PC-3 (cell line): ENCODE data around the gene PNISR. TPM values are rescaled to one million over a fixed set of nuclear protein-coding genes. Genes with fewer than 3 reads are reported as not detected.

Source experiments
- ATAC-seq: fragments of 200-7000 bp; cut with Tn5 transposase; 2 replicates; pipeline ENCODE4 v1.9.1; 2020; ENCODE audit warnings: mild to moderate bottlenecking, moderate library complexity
- BruUV-seq: library from RNA; stranded (reverse); fragments of 400-500 nt; replicated peaks from 2 replicates; lab custom pipeline; 2021; lab: Mats Ljungman, UMichigan
- CTCF ChIA-PET: fragments of 300-600 bp; sonication (Branson Sonifier 250); formaldehyde crosslinking; loops from one replicate; lab custom pipeline; 2022; ENCODE audit warnings: antibody characterized with exemption; lab: Charles Lee
- POLR2A ChIA-PET: fragments of 300-600 bp; sonication (Branson Sonifier 250); formaldehyde crosslinking; loops from one replicate; lab custom pipeline; 2022; ENCODE audit warnings: antibody characterized with exemption; ENCODE audit not compliant: unreplicated experiment; lab: Charles Lee
- DNase-seq: peaks from one replicate; pipeline ENCODE4 v3.0.0-alpha.2; 2015
- H2AFZ ChIP-seq: fragments of 300-600 bp; sonication (generic); 2 replicates; pipeline ENCODE4 v1.6.0; 2016; ENCODE audit warnings: antibody characterized with exemption, low read length
- H3F3A ChIP-seq: fragments of 300-600 bp; sonication (generic); one replicate; pipeline ENCODE4 v1.6.0; 2017; ENCODE audit warnings: antibody characterized with exemption, low read length, control low read depth, mild to moderate bottlenecking; ENCODE audit not compliant: unreplicated experiment
- H3K27ac ChIP-seq: fragments of 300-600 bp; sonication (generic); 2 replicates; pipeline ENCODE4 v1.5.1; 2016; ENCODE audit warnings: mild to moderate bottlenecking, low read length
- H3K27me3 ChIP-seq: fragments of 300-600 bp; sonication (generic); 2 replicates; pipeline ENCODE4 v1.6.1; 2016; ENCODE audit warnings: low read length, mixed read lengths
- H3K36me3 ChIP-seq: fragments of 300-600 bp; sonication (generic); 2 replicates; pipeline ENCODE4 v1.6.1; 2016; ENCODE audit warnings: low read depth, mixed run types, low read length, mixed read lengths
- H3K4me1 ChIP-seq: fragments of 300-600 bp; sonication (generic); 2 replicates; pipeline ENCODE4 v1.5.1; 2016; ENCODE audit warnings: low read length; ENCODE audit not compliant: insufficient read depth
- H3K4me2 ChIP-seq: fragments of 300-600 bp; sonication (generic); 2 replicates; pipeline ENCODE4 v1.6.0; 2016; ENCODE audit warnings: low read length
- H3K4me3 ChIP-seq: fragments of 300-600 bp; sonication (generic); 2 replicates; pipeline ENCODE4 v1.5.1; 2016; ENCODE audit warnings: mild to moderate bottlenecking, low read length, mixed read lengths
- H3K79me2 ChIP-seq: fragments of 300-600 bp; sonication (generic); 2 replicates; pipeline ENCODE4 v1.6.1; 2017; ENCODE audit warnings: low read length, mixed read lengths
- H3K9ac ChIP-seq: fragments of 300-600 bp; sonication (generic); 2 replicates; pipeline ENCODE4 v1.6.0; 2016; ENCODE audit warnings: mild to moderate bottlenecking, low read length
- H3K9me2 ChIP-seq: fragments of 300-600 bp; sonication (generic); replicated peaks from 2 replicates; pipeline ENCODE4 v1.6.1; 2016; ENCODE audit warnings: mixed run types, low read length, mixed read lengths
- H3K9me3 ChIP-seq: fragments of 300-600 bp; sonication (generic); 2 replicates; pipeline ENCODE4 v1.6.1; 2016; ENCODE audit warnings: low read length, mixed read lengths
- H4K20me1 ChIP-seq: fragments of 300-600 bp; sonication (generic); 2 replicates; pipeline ENCODE4 v1.6.1; 2016; ENCODE audit warnings: low read length, mixed read lengths
- EZH2 ChIP-seq: fragments of 300-600 bp; sonication (generic); IDR thresholded peaks from one replicate; pipeline ENCODE4 v1.6.1; 2017; ENCODE audit warnings: antibody characterized with exemption, mild to moderate bottlenecking, low read length; ENCODE audit not compliant: unreplicated experiment
- EZH2phosphoT487 ChIP-seq: fragments of 300-600 bp; sonication (generic); IDR thresholded peaks from 2 replicates; pipeline ENCODE4 v1.6.1; 2018; ENCODE audit warnings: mild to moderate bottlenecking, antibody characterized with exemption, low read length, borderline replicate concordance
- intact Hi-C: fragments of 100-400 bp; cut with micrococcal nuclease; formaldehyde crosslinking; loops from 2 replicates; pipeline ENCODE4 v1.9.0; 2023
- total RNA-seq: library from RNA; depleted of rRNA; stranded (reverse); fragments of >200 nt; gene quantifications from 2 replicates; pipeline ENCODE4 v1.2.3, GENCODE V29; 2014
- TF ChIP-seq, protein P1 (sequence below): fragments of 300-600 bp; sonication (generic); conservative IDR thresholded peaks from 2 replicates; pipeline ENCODE4 v1.5.1; 2017; ENCODE audit warnings: antibody characterized with exemption, low read depth, mild to moderate bottlenecking, low read length

The PNISR gene
- total RNA-seq, 1 experiment from 2014 or later: 42.5 TPM

DNA sequence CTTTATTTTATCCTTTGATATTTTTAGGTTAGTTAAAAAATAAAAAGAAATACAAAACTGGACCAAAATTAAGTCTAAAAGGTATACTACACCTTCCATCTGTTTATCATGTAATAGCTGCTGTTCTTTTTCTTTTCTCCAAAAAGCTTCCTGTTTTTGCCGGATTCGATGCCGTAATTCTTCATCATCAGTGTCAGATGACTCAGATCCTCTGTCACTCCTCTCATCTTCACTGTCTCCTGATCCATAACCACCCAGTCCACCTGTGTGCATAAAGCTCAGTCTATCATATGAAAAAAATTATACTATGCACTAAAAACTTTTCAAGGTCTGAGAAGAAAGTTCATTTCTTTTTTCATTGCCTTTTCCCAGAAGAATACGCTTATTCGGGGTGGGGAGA lies 22.7 kb downstream of the PNISR start:
- Histone ChIP-seq H2AFZ (no peak overlapping the region), H3K4me3 (no peak overlapping the region), H3K79me2 (no peaks in the 10 kb centered on the region), H3K27ac (no peak overlapping the region), H3F3A (no peaks in the 10 kb centered on the region), H3K4me2 (no peak overlapping the region), H3K9ac (no peak overlapping the region), H3K36me3 (peaks cover 63% of the 10 kb centered on the region), H3K9me2 (no peaks in the 10 kb centered on the region), H4K20me1 (no peaks in the 10 kb centered on the region), H3K4me1 (no peaks in the 10 kb centered on the region), H3K27me3 (no peaks in the 10 kb centered on the region), H3K9me3 (no peaks in the 10 kb centered on the region)
- intact Hi-C loops: no loop called here
- BruUV-seq: no TSS peak
- TF ChIP-seq EZH2 (no peak), EZH2phosphoT487 (no peak)
- ATAC-seq (peak; percentile 54), DNase-seq (no peak)
- CTCF ChIA-PET: no interaction called here
- POLR2A ChIA-PET: interaction anchor here (0.6 to 1.0 kb wide), 2 partner anchors 9 to 232 kb away, joined by 4 to 6 read pairs; no protein-coding TSS in a partner anchor

DNA sequence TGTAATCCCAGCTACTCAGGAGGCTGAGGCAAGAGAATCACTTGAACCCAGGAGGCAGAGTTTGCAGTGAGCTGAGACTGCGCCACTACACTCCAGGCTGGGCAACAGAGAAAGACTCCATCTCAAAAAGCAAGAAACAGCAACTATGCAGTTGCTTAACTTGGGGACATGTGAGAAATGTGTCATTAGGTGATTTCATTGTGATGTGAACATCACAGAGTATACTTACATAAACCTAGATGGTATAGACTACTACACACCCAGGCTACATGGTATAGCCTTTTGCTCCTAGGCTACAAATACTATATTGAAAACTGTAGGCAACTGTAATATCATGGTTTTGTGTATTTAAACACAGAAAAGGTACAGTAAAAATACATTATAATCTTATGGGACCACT lies 27.8 kb downstream of the PNISR start:
- no peak overlapping the region for H3K27ac ChIP-seq
- CTCF ChIA-PET: no interaction called here
- intact Hi-C loops: no loop called here
- no peaks in the 10 kb centered on the region for H3K4me1 ChIP-seq
- no TSS peak for BruUV-seq
- POLR2A ChIA-PET: no interaction called here
- no peak for ATAC-seq
- H3K9me3 ChIP-seq: no peaks in the 10 kb centered on the region
- H3K4me2 ChIP-seq: no peak overlapping the region
- no peak for TF ChIP-seq EZH2phosphoT487
- no peak for TF ChIP-seq EZH2
- TF ChIP-seq, protein P1, sequence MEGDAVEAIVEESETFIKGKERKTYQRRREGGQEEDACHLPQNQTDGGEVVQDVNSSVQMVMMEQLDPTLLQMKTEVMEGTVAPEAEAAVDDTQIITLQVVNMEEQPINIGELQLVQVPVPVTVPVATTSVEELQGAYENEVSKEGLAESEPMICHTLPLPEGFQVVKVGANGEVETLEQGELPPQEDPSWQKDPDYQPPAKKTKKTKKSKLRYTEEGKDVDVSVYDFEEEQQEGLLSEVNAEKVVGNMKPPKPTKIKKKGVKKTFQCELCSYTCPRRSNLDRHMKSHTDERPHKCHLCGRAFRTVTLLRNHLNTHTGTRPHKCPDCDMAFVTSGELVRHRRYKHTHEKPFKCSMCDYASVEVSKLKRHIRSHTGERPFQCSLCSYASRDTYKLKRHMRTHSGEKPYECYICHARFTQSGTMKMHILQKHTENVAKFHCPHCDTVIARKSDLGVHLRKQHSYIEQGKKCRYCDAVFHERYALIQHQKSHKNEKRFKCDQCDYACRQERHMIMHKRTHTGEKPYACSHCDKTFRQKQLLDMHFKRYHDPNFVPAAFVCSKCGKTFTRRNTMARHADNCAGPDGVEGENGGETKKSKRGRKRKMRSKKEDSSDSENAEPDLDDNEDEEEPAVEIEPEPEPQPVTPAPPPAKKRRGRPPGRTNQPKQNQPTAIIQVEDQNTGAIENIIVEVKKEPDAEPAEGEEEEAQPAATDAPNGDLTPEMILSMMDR: no peak
- no peak overlapping the region for H3K9ac ChIP-seq
- H4K20me1 ChIP-seq: no peaks in the 10 kb centered on the region
- H3F3A ChIP-seq: no peaks in the 10 kb centered on the region
- no peak overlapping the region for H3K4me3 ChIP-seq
- DNase-seq: no peak
- H3K9me2 ChIP-seq: no peaks in the 10 kb centered on the region
- H3K79me2 ChIP-seq: no peaks in the 10 kb centered on the region
- peaks cover 30% of the 10 kb centered on the region for H3K36me3 ChIP-seq
- no peak overlapping the region for H2AFZ ChIP-seq
- no peaks in the 10 kb centered on the region for H3K27me3 ChIP-seq

DNA sequence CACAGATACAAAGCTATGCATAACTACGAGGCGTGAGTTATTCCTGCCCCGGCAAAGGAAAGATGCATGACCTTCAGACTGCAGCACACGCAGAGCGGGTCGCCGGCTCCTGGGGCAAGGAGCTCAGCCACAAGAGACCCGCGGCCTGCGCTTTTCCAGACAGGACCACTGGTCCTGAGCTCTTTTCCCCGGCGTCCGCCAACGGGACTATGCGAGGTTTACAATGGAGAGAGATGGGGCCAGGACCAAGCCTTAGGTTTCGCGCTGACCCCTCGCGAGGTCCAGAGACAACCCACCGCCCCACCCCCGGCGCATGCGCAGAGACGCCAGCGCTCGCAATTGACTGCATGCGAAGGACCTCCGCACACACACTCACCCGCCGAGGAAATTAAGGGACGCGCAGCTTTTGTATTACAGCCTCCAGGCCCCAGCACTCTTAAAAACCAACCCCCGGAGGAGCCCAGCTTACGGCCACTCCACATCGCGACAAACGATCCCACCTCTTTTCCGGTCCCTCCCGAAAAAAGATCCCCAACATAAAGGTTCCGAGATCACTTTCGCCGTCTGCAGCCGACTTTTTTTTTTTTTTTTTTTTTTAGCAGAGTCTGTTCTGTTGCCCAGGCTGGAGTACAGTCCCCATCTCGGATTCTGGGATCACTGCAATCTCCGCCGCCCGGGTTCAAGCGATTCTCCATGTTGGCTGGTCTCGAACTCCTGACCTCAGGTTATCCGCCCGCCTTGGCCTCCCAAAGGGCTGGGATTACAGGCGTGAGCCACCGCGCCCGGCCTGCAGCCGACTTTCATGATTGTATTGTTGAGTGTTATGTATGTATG lies 31.2 kb downstream of the PNISR start, which contains the start of gene COQ3:
Gene COQ3, minus strand, starts transcription at position 498 of the 834 bp plus-strand sequence. Its CDS starts 16 bp downstream, at position 482.
- ATAC-seq: peak; percentile 85
- Histone ChIP-seq H3K4me2 (peak within 1 kb of the TSS; percentile 85), H3K4me3 (peak within 1 kb of the TSS; percentile 97), H3K27ac (peak within 1 kb of the TSS; percentile 83), H2AFZ (peak within 1 kb of the TSS; percentile 95), H3F3A (no peaks in the 10 kb centered on the region), H3K9ac (peak within 1 kb of the TSS; percentile 95), H3K9me3 (no peaks in the 10 kb centered on the region), H4K20me1 (no peaks in the 10 kb centered on the region), H3K9me2 (no peaks in the 10 kb centered on the region), H3K79me2 (no peaks in the 10 kb centered on the region), H3K27me3 (no peaks in the 10 kb centered on the region), H3K4me1 (no peaks in the 10 kb centered on the region), H3K36me3 (0 out of 2 replicates have a peak, but pooled peaks cover 2% of the 10 kb centered on the region)
- DNase-seq: peak; percentile 64
- intact Hi-C loops: loop anchor here (1.0 to 5.0 kb wide), 3 partner anchors 31 to 64 kb away; partner anchors contain the start of genes FAXC and PNISR
- ChIA-PET CTCF (interaction anchor here (0.7 to 1.2 kb wide), 2 partner anchors 50 to 59 kb away, joined by 5 to 11 read pairs; no protein-coding TSS in a partner anchor), POLR2A (interaction anchor here (0.9 to 1.0 kb wide), 2 partner anchors 8 to 32 kb away, joined by 4 read pairs; no protein-coding TSS in a partner anchor)
- TSS peak; percentile 71 for BruUV-seq
- TF ChIP-seq, protein P1: no peak
- TF ChIP-seq EZH2phosphoT487 (no peak), EZH2 (no peak)
